NCI-H2196 (cell line): Measurements from ENCODE around the gene LRMDA.
"Not testable (repeated sequence)": the region's sequence is repeated elsewhere in the genome, so short reads cannot be mapped to it uniquely, and the experiment has no call there.

Experiments used
- DNase-seq: peaks from one replicate; lab custom pipeline; 2025; ENCODE audit not compliant: unreplicated experiment; lab: John Stamatoyannopoulos, UW

Gene LRMDA

DNA sequence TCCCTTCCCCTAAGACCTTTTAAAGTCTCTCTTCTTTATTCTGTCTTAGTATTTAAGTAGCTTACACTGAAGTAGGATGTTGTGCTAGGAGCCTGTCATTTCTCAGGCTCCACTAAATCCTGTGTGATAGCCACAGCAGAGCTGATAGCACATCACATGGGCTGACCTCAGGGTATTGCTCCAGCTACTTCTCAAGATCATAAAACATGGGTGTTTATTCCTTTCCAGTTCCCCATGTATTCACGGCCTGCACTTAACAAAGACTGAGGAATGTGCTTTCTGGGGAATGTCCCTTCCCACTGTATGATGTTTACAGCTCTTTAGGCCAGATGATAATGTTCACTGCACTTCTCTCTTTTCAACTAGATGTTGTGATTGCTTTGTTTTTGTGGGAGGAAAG lies 1119.4 kb downstream of the LRMDA start:
- no peak for DNase-seq

DNA sequence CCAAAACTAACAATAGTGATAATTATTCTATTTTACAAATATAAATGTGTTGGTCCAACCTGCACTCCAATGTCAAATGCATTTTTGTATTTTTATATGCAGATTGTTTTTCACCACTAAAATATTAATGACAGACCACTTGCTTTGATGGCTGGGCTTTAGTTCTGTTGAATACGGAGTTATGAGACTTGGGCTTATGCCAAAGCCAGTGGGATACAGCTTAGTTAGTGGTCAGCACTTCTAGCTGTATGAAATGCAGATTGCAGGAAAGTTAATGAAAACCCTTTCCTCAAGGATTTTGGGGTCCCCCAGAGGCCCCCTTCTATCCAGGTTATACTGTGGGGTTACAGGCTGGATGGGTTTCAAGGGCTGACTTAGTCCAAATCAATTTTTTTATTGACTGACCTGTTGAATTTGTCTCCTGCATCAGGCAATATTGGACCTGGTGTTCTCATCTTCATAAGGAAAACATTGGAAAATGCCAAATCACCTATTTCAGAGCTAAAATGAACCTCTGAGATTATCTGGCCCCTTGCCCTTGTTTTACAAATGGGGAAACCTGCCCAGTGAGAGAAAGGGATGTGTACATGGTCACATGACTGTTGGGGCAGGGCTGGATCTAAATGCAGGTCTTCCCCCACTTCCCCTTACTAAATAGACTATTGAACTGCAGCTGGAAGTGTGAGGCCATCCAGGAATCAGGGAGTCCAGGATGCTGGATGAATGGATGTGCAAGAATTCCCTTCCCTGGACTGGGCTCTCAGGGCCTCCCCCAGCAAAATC lies 1120.9 kb downstream of the LRMDA start:
- DNase-seq = no peak

DNA sequence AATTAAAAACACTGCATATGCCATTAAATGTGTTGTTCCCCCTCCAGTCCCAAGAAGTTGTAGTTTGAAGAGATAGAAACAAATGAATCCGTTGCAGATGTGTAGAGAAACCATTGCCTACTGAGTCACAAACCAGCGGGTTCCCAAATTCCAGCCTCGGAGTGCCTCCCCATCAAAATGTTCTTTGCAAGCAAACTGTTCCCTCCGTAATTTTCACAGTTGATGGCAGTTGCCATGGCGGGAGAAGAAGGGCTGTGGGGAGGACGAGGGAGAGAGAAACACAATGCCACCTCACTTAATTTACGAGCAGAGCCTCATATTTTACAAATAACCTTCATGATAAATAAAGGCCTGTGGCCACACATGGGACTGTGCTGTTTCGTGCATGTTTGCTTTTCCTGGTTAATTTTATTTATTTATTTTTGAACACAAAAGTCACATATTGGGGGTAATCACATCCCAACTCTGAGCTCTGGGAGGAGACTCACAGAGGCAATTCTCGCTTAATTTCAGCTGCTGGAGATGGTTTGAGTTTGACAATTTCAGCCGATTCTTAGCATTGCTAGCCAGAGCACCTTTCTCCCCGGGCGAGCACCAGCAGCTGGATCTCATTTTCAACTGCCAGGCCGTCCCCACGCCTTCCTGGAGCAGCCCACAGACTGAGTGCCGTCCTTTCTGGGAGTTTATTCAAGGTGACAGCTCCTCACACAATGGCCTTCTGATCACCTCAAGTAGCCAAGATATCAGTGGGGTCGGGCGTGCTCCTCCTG lies 1122.0 kb downstream of the LRMDA start:
- no peak for DNase-seq

DNA sequence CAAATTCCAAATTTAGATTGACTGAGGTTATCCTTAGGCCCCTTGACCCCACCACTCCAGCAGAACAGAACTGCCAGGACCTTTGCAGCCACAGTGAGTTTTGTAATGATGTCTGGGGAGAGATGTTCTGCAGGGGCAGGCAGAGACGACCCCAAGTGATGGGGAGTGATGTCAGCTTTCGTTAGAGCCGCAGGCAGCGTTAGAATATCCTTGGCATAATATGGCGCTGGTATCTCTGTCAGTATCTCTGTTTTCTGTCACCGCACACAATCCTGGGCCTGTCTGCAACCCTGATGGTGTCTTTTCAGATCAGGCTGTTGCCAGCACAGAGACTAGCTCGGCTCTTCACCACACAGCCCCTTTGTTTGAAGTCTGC lies 1122.6 kb downstream of the LRMDA start:
- no peak for DNase-seq

DNA sequence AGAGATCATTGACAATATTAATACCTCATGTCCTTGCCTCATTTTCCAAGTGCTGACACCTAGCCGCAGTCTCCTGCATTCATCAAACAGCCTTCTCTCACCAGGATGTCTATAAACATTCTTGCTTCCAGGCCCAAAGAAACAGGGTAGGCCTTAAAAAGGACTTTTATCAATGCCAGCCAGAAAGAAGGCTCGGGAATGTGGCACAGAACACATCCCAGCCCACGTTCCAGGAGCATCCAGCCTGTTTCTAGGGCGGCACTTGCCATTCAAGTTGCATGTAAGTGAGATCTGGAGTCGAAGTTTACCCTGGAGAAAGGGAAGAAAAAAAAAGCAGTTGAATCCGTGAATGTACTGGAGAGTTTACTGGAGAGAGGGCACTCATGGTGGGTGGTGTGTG lies 1123.1 kb downstream of the LRMDA start:
- DNase-seq = no peak

DNA sequence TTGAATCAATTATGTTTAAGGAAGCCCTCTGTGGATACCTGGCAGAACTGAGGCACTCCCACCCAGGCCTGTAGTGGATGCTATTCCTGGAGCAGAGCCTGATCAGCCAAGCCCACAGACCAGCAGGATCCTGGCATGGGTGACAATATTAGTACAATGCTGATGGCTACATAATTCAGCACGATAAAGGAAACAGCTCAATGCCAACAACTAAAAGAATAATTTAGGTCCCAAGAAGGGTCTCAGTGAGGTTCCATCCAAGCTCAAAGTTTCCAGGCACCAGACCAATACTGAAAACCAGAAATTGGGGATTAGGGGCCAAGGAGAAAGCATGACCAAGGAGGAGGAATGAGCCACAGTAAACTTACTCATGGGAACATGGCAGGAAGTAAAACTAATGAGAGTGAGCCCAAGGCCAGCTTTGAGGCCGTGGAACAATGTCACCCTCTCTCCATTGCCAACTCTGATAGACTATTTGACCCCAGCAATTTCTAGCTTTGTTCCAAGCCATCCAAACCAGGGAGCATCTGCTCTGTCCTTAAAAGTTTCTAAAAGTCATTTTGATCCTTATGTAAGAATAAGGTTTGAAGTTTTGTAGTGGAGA lies 1123.7 kb downstream of the LRMDA start:
- no peak for DNase-seq

DNA sequence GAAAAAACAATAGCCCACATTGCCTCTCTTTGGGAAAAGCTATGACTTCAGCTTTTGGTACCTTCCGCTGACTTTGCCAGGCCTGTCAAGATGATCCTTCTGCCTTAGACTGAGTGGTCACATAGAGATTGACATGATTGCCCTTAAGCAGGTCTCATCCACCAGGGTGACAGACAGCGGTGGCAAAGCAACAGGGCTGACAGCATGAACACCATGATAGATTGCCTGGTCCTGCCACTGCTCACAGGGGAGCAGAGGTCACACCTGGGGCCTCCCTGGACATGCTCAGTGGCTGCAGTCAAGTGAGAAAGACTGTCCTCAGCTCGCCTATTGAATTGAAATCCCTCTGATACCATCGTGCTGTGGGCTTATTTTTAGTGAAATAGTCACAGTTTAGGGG lies 1125.9 kb downstream of the LRMDA start:
- DNase-seq = no peak

DNA sequence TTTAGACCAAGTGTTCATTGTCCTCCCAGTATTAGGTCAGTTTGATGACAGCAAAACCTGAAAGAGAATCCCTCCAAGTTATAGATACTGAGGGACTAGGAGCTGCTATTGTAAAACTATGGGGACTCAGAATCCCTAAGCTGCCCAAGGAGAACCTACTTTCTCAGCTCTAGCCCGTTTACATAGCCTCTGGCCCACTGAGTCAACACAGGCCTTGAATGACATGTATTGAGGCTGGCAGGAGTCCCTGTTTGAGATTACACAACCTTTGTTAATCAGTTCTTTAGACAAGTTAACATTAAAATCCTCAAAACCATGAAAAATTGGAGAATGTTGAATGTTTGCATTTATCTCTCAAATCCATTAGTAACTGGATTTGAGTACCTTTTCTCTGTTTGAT lies 1127.2 kb downstream of the LRMDA start:
- no peak for DNase-seq

DNA sequence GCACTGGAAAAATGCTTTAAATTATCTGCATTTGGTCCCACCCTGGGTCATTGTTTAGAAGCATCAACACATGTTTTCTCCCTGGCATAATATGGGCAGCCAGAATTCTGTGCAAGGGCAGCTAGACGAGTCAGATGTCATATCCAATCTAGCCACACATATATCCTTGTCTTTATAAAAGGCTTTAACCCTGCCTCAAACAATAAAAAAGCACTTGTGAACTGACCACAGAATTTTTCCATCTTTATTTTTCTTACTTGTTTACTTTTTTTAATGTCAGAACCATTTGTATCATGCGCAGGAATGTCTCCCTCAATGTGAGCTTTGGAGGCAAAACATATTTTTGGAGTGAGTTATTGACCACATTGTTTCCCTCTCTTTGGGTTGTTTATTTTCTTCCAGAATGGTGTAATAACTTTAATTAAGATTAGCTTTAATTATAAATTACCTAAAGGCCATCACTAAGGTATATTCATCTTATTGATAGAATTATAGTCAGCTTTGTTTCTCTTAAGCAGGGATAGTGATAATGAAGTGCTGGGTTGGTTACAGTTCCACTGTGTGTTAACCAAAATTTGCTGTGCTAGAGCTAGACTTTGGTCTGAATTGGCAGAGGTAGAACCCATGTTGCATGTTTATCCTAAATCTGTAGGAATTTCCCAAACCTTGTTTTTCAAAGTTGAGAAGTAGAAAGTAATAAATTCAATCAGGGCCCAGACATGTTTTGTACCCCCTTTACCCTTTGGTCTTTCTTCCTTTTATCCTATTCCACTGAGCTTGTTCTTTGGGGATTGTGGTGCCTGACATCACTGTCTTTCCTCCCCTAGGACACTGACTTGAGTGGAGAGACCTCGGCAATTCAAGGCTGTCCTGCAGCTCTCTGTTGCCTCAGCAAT lies 1127.8 kb downstream of the LRMDA start:
- DNase-seq = no peak

DNA sequence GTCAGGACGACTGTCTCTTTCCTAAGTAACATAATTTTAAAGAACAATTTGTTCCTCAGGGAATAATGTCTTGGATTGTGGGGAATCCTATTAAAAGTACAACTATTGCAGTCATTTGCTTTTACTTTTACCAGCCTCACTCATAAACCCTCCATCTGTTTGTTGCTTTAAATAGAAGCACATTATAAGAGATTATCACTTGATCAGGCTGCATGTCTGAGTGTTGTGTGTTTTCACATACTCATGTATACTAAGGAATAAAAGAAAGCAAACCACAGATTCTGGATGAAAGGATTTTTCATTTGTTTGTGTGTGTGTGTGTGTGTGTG lies 1128.4 kb downstream of the LRMDA start:
- no peak for DNase-seq

DNA sequence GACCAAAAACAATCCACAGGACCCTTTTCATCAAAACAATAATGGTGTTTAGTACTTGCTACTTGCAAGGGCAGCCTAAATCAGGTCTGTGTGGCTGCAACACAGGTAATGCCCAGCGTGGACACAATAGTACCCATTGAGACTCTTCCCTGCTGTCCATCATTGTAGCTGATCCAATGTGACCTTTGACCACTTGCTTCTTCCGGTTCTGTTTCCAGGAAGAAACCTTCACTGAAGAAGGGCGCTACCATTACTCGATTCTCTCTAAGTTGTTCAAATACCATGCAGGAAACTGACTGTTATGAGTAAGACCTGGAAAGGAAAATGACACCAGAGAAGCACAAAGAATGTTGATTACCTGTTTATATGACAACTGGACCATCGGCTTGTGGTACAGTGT lies 1128.9 kb downstream of the LRMDA start:
- no peak for DNase-seq

DNA sequence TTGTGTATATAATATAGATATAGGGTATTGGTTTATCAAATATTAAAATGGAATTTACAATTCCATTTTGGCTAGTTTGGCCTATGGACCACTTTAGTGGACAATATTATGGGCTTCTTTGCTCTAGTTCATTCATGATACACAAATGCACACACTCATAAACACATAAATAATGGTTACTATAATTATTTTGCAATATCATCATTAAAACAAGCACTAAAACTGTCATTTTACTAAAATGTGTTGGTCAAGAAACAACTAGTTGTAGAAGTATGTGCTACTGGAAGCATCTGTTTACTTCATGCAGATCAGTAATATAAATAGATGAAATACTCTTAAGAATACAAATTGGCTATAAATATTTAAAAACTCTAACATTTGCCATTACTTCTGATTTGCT lies 1131.9 kb downstream of the LRMDA start:
- DNase-seq = no peak

DNA sequence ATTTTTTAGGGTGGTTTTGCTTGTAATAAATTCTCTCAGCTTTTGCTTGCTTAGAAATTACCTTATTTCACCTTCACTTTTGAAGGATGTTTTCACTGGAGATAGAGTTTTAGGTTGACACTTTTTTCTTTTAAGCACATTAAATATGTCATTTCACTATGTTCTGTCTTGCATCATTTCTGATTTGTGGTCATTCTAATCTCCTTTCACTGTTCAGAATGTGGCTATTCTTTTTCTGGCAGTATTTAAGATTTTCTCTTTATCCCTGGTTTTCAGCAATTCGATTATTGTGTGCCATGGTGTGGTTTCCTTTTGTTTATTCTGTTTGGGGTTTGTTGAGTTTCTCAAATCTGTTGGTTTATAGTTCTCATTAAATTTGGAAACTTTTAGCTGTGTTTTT lies 1140.6 kb downstream of the LRMDA start:
- no peak for DNase-seq

DNA sequence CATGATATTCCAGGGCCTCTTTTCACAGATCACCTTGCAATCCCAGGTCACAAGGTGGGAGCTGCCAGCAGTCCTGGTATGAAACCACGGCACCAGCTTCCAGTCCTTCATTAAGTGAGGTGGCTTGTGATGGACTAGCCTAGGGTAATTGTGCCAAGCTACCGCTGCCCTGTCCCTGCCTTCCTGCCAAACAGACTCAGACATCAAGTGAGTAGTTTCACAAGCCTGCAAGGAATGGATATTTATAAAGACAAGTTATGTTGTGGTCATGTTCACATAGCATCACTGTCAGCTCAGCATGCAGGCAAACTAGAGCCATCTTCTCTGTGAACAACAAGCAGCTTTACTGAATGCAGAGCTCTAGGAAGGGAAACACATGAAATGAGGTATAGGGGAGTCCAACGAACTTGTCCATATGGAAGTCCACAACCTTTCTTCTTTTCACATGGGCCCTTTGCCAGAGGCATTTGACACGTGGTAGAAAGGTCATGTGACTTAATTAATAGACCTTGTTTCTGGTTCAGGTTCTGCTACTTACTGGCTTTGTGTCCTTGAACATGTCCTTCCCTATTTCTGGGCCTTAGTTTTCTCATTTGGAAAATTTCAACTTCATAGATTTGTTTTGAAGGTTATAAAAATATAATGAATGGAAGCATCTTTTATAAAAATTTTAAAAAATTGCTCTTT lies 1145.0 kb downstream of the LRMDA start:
- DNase-seq = no peak

DNA sequence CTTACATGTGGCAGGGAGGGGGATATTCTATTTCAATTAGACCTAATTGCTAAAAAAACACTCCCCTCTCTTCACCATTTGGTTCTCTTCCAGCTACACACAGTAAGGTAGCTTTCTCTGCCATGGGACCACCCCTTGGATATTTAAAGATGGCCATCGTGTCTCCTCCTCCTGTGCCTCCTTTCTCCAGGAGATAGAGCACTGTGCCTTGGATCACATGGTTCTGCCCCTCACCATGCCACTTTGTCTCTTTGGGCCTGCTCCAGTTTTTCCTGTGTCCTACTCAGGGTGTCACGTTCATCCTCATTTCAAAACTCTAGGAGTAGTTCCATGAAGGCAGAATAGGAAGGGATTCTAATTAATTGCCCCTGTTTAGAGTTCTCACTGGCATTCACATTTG lies 1146.0 kb downstream of the LRMDA start:
- no peak for DNase-seq

DNA sequence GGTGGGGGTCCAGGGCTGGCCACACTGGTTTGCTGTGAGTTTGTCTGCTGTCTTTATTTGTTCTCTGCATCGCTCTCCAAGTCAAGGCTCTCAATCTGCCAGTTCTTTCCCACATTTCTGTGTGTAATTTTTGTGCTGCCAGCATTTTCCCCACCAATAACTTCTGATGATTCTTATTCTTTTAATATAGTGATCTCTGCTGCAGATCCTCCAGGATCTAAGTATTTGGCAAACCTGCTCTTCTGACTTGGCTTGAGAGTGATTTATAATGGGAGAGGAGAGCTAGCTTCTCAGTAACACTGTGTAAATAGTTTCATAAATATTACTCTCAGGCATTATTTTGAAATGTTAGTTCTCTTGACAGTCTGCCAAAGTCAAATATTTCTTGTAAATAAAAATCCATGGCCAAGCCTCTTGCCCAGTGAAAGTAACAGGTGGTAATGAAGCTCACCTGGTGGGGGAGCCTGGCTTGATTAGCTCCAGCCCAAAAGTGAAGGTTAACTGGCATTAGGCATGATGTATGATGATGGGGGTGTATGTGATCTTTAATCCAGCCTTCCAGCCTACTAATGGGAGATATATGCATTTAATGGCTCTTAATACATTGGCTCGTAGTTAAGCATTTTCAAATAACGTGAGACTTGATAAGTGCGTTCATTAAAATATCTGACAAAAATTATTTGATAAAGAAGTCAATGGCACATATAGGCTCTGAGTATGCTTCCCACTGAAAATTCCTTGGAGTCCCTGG lies 1150.3 kb downstream of the LRMDA start:
- DNase-seq = peak; percentile 22

DNA sequence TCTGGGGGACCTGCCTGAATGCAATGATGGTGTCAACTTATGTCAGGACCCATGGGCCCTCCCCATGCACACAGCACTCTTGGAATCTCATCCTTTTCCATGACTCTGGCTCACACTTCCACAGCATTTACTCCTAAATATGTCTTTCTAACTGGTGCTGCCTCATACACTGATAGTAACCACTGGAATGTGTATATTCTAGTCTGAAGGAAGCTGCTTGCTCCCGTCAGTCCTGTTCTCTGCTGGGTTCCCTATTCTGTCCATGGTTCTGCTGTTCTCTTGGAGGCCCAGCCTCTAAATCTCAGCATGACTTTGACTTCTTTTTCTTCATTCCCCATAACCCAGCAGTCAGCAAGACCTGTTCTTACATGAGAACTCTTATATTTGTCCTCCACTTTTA lies 1151.1 kb downstream of the LRMDA start:
- DNase-seq = no peak

DNA sequence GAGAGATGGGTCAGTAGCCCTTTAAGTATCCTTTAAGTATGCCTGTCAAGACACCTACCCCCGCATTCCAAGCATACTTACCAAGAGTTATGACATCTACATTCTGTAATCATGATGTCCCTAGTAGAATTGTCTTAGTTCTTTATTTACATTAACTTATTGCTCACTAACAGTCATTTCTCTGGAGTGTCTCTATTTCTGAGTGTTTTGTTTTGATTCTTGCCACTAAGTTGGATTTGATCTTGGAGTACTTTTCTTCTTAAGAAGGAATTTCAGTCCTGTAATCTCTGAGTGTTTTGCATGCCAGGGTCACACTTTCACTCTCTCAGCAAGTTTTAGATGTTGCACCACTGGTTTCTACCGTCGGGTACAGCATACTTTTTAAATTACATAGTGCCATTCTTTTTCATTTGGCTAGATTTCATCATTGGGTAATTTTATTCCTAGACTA lies 1152.3 kb downstream of the LRMDA start:
- DNase-seq = no peak

DNA sequence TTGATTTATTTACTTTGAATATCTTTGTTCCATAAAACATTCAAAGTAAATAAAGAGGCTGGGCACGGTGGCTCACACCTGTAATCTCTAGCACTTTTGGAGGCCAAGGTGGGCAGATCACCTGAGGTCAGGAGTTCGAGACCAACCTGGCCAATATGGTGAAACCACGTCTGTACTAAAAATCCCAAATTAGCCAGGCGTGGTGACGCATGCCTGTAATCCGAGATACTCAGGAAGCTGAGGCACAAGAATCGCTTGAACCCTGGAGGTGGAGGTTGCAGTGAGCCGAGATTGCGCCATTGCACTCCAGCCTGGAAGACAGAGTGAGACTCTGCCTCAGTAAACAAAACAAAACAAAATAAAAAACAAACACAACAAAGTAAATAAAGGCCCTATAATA lies 1153.0 kb downstream of the LRMDA start:
- not testable (repeated sequence) for DNase-seq
